ENCODE measurements around the gene FOXP2.

GRCh38 chr7:114723308-114723707 lies 308.7 kb downstream of the FOXP2 start:
- TF ChIP-seq CSRNP3 (CRISPR knock-in tag; IDR thresholded peaks at IDR 0.05) (no peak), PPARA (CRISPR knock-in tag; IDR thresholded peaks at IDR 0.05; ENCODE audit: borderline replicate concordance) (no peak), ISL1 (CRISPR knock-in tag; IDR thresholded peaks at IDR 0.05) (no peak), ZNF70 (CRISPR knock-in tag; IDR thresholded peaks at IDR 0.05) (no peak), ESRRG (CRISPR knock-in tag; IDR thresholded peaks at IDR 0.05) (no peak)
